SK-N-SH (cell line): Measurements from ENCODE around the gene UBE2E2. TPM values are rescaled to one million over a fixed set of nuclear protein-coding genes. Genes with fewer than 3 reads are reported as not detected.

Experiments
- CTCF ChIA-PET: fragments of 300-600, 350-600 bp; formaldehyde crosslinking; extraction: SDS; loops from one replicate; lab custom pipeline; 2021; lab: Yijun Ruan, JAX
- POLR2A ChIA-PET: fragments of 350-600 bp; sonication (Branson Sonifier 250); formaldehyde crosslinking; extraction: SDS; loops from one replicate; lab custom pipeline; 2020; ENCODE audit warnings: antibody characterized with exemption, inconsistent platforms; lab: Yijun Ruan, JAX
- DNase-seq: peaks from one replicate; pipeline ENCODE4 v3.0.0; 2012
- H2AFZ ChIP-seq: fragments of 200-600 bp; sonication (generic); 2 replicates; pipeline ENCODE4 v1.8.1; 2016; ENCODE audit warnings: antibody characterized with exemption, mild to moderate bottlenecking, low read depth
- H3F3A ChIP-seq: fragments of 200-600 bp; sonication (generic); replicated peaks from 2 replicates; pipeline ENCODE3; 2016; ENCODE audit warnings: antibody characterized with exemption, mild to moderate bottlenecking; ENCODE audit not compliant: insufficient read depth
- H3K27ac ChIP-seq, 2 experiments: fragments of 200-500 bp in 1 of 2; fragments of 200-600 bp in 1 of 2; sonication (Bioruptor generic) in 1 of 2; sonication (generic), shearing (Covaris generic) in 1 of 2; 2 replicates each; pipeline versions ENCODE4 v1.5.1 to v1.6.1; 2014 to 2016; ENCODE audit warnings: low read depth in 2 of 2, inconsistent platforms in 1 of 2, low read length in 1 of 2, mild to moderate bottlenecking in 1 of 2, mixed read lengths in 1 of 2
- H3K27me3 ChIP-seq: fragments of 200-600 bp; sonication (generic), shearing (Covaris generic); 2 replicates; pipeline ENCODE4 v1.6.1; 2016; ENCODE audit warnings: mixed run types; ENCODE audit not compliant: insufficient read depth
- H3K36me3 ChIP-seq, 2 experiments: fragments of 200-500 bp in 1 of 2; fragments of 200-600 bp in 1 of 2; sonication (Bioruptor generic) in 1 of 2; sonication (generic) in 1 of 2; replicated peaks in 1 of 2; 2 replicates each; pipeline versions ENCODE3 to v1.5.1; 2014 to 2016; ENCODE audit warnings: low read length in 1 of 2, mild to moderate bottlenecking in 1 of 2; ENCODE audit not compliant: insufficient read depth in 2 of 2, control insufficient read depth in 1 of 2
- H3K4me1 ChIP-seq, 2 experiments: fragments of 200-500 bp in 1 of 2; fragments of 200-600 bp in 1 of 2; sonication (Bioruptor generic) in 1 of 2; sonication (generic), shearing (Covaris generic) in 1 of 2; 2 replicates each; pipeline versions ENCODE4 v1.5.1 to v1.6.1; 2014 to 2016; ENCODE audit warnings: low read depth in 1 of 2, low read length in 1 of 2, mixed run types in 1 of 2; ENCODE audit not compliant: insufficient read depth in 2 of 2, control insufficient read depth in 1 of 2
- H3K4me2 ChIP-seq: fragments of 200-600 bp; sonication (generic), shearing (Covaris generic); 2 replicates; pipeline ENCODE4 v1.6.1; 2017; ENCODE audit warnings: mixed run types
- H3K4me3 ChIP-seq, 2 experiments: fragments of 200-500 bp in 1 of 2; fragments of 200-600 bp in 1 of 2; sonication (Bioruptor generic) in 1 of 2; sonication (generic), shearing (Covaris generic) in 1 of 2; 2 replicates each; pipeline versions ENCODE4 v1.5.1 to v1.8.1; 2014 to 2016; ENCODE audit warnings: low read depth in 2 of 2, inconsistent platforms in 1 of 2, low read length in 1 of 2, mild to moderate bottlenecking in 1 of 2, mixed read lengths in 1 of 2, moderate library complexity in 1 of 2
- H3K79me2 ChIP-seq: fragments of 200-600 bp; sonication (generic); 2 replicates; pipeline ENCODE4 v1.8.1; 2017; ENCODE audit warnings: mild to moderate bottlenecking; ENCODE audit not compliant: insufficient read depth
- H3K9ac ChIP-seq: fragments of 200-600 bp; sonication (generic); 2 replicates; pipeline ENCODE4 v1.6.1; 2017; ENCODE audit warnings: mixed run types
- H3K9me2 ChIP-seq: fragments of 200-600 bp; sonication (generic); 2 replicates; pipeline ENCODE4 v1.6.1; 2017; ENCODE audit warnings: mixed run types
- H3K9me3 ChIP-seq: fragments of 200-600 bp; sonication (generic); 2 replicates; pipeline ENCODE4 v1.6.1; 2017; ENCODE audit warnings: mixed run types, mild to moderate bottlenecking, moderate library complexity
- H4K20me1 ChIP-seq: fragments of 200-600 bp; sonication (generic); 2 replicates; pipeline ENCODE4 v1.6.1; 2017; ENCODE audit warnings: mild to moderate bottlenecking, mixed run types; ENCODE audit not compliant: insufficient read depth
- ELF1 ChIP-seq: IDR thresholded peaks from 2 replicates; pipeline ENCODE4 v1.4.0; 2012
- FOXJ3 ChIP-seq: sonication (generic); formaldehyde crosslinking; IDR thresholded peaks from 2 replicates; pipeline ENCODE4 v1.5.1; 2020; ENCODE audit warnings: mild to moderate bottlenecking, missing genetic modification reagents
- FOXM1 ChIP-seq: IDR thresholded peaks from 2 replicates; pipeline ENCODE4 v1.4.0; 2012; ENCODE audit warnings: low read depth, mild to moderate bottlenecking
- GABPA ChIP-seq: IDR thresholded peaks from 2 replicates; pipeline ENCODE4 v1.4.0; 2012; ENCODE audit warnings: low read depth, mild to moderate bottlenecking
- GATA2 ChIP-seq: sonication (generic); formaldehyde crosslinking; IDR thresholded peaks from 2 replicates; pipeline ENCODE4 v1.5.0; 2020; ENCODE audit warnings: mild to moderate bottlenecking, missing genetic modification reagents
- JUND ChIP-seq: IDR thresholded peaks from 2 replicates; pipeline ENCODE4 v1.4.0; 2012
- NFIC ChIP-seq: IDR thresholded peaks from 2 replicates; pipeline ENCODE4 v1.4.0; 2012; ENCODE audit warnings: borderline replicate concordance
- POLR2AphosphoS5 ChIP-seq: IDR thresholded peaks from 2 replicates; pipeline ENCODE4 v1.6.1; 2012; ENCODE audit warnings: low read depth, low read length
- RCOR1 ChIP-seq: fragments of 150-350 bp; IDR thresholded peaks from 2 replicates; pipeline ENCODE4 v1.6.1; 2017; ENCODE audit warnings: antibody characterized with exemption, low read length
- TEAD4 ChIP-seq: IDR thresholded peaks from 2 replicates; pipeline ENCODE4 v1.4.0; 2012; ENCODE audit warnings: mild to moderate bottlenecking, borderline replicate concordance; ENCODE audit not compliant: insufficient read depth
- WGBS: methylation state at CpG from one replicate; pipeline ENCODE4 v1.1.6; 2017; ENCODE audit warnings: low lambda C conversion rate; 5-methylcytosine and 5-hydroxymethylcytosine counted together
- polyA plus RNA-seq, 3 experiments: library from polyadenylated mRNA; depleted of rRNA; stranded (reverse); fragments of >200 nt; gene quantifications; 2 replicates each; pipeline ENCODE4 v1.2.3, GENCODE V29; 2012
- TF ChIP-seq, protein P1 (sequence below): fragments of 150-350 bp; IDR thresholded peaks from 2 replicates; pipeline ENCODE4 v1.6.1; 2017; ENCODE audit warnings: antibody characterized with exemption, low read length, low read depth, borderline replicate concordance
- TF ChIP-seq, protein P2 (sequence below): IDR thresholded peaks from 2 replicates; pipeline ENCODE4 v1.4.0; 2012; ENCODE audit warnings: low read depth, borderline replicate concordance
- TF ChIP-seq, protein P3 (sequence below): IDR thresholded peaks from 2 replicates; pipeline ENCODE4 v1.6.1; 2012; ENCODE audit warnings: mild to moderate bottlenecking, low read depth, low read length, moderate library complexity
- TF ChIP-seq, protein P4 (sequence below): fragments of 150-350 bp; IDR thresholded peaks from 2 replicates; pipeline ENCODE4 v1.6.1; 2016; ENCODE audit warnings: mild to moderate bottlenecking, low read depth, low read length

The UBE2E2 gene
- polyA plus RNA-seq, 1 of the 3 experiments (the other 2 are of a cell fraction): 46.4 TPM

DNA sequence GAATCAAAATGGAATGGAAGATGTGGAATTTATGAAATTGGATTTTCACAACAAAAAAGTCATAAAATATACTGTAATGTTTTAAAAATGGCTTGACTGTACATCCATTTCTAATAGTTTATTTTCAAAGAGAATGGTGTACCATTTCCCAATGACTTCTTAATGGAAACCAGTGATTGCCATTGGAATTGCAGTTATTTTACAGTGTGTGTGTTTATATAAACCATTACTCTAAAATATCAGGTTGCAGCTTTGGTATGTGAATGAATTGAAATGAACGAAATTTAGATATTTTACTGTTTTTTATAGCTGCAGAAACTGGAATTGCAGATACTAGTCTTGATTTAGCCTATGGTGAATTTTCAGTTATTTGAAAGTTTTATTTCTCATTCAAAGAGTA lies 165.6 kb downstream of the UBE2E2 start:
- Histone ChIP-seq H3K36me3 (no peaks in the 10 kb centered on the region), H3K9me2 (no peaks in the 10 kb centered on the region), H3K27ac (no peak overlapping the region), H3K4me2 (no peak overlapping the region), H3K4me3 (no peak overlapping the region), H3K4me1 (no peaks in the 10 kb centered on the region), H3K9me3 (no peaks in the 10 kb centered on the region; the same call in 1 of the 2 replicates), H4K20me1 (no peaks in the 10 kb centered on the region), H3F3A (no peaks in the 10 kb centered on the region), H3K9ac (no peak overlapping the region), H2AFZ (no peak overlapping the region), H3K79me2 (peaks cover 3% of the 10 kb centered on the region; the same call in 1 of the 2 replicates), H3K27me3 (no peaks in the 10 kb centered on the region)
- no peak for DNase-seq
- ChIA-PET POLR2A (no interaction called here), CTCF (interaction anchor here (0.9 kb wide), 1 partner anchor 38 kb away, joined by 3 read pairs; no protein-coding TSS in a partner anchor)
- 56% methylated on average over 1 of the region's 1 CpG for WGBS
- no peak for TF ChIP-seq GABPA

DNA sequence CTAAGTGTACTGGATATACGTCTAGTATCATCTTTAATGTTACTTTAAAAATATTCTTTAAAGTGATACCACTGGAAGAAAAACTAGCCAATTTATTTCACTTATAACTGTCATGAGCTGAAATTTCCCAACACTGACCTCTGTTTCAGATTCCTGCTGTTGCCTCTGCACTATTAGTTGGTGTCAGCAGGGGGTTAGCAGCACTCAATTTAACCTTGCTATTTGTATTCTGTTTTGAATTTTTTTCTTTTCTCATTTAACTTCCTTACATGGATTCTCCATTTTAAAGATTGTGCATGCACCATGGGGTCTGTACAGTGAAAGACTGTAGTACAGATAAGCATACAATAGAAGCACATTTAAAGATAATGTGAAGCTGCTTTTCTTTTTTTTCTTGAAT lies 169.2 kb downstream of the UBE2E2 start:
- no peak overlapping the region for H3K4me2 ChIP-seq
- no peak for DNase-seq
- no peaks in the 10 kb centered on the region for H3F3A ChIP-seq
- TF ChIP-seq, protein P1, sequence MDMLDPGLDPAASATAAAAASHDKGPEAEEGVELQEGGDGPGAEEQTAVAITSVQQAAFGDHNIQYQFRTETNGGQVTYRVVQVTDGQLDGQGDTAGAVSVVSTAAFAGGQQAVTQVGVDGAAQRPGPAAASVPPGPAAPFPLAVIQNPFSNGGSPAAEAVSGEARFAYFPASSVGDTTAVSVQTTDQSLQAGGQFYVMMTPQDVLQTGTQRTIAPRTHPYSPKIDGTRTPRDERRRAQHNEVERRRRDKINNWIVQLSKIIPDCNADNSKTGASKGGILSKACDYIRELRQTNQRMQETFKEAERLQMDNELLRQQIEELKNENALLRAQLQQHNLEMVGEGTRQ: no peak
- TF ChIP-seq JUND (no peak), FOXJ3 (no peak), GABPA (no peak), ELF1 (no peak), POLR2AphosphoS5 (no peak), NFIC (no peak), TEAD4 (no peak), RCOR1 (no peak), GATA2 (CRISPR knock-in tag) (no peak), FOXM1 (no peak)
- TF ChIP-seq, protein P2, sequence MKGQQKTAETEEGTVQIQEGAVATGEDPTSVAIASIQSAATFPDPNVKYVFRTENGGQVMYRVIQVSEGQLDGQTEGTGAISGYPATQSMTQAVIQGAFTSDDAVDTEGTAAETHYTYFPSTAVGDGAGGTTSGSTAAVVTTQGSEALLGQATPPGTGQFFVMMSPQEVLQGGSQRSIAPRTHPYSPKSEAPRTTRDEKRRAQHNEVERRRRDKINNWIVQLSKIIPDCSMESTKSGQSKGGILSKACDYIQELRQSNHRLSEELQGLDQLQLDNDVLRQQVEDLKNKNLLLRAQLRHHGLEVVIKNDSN: no peak
- TF ChIP-seq, protein P3, sequence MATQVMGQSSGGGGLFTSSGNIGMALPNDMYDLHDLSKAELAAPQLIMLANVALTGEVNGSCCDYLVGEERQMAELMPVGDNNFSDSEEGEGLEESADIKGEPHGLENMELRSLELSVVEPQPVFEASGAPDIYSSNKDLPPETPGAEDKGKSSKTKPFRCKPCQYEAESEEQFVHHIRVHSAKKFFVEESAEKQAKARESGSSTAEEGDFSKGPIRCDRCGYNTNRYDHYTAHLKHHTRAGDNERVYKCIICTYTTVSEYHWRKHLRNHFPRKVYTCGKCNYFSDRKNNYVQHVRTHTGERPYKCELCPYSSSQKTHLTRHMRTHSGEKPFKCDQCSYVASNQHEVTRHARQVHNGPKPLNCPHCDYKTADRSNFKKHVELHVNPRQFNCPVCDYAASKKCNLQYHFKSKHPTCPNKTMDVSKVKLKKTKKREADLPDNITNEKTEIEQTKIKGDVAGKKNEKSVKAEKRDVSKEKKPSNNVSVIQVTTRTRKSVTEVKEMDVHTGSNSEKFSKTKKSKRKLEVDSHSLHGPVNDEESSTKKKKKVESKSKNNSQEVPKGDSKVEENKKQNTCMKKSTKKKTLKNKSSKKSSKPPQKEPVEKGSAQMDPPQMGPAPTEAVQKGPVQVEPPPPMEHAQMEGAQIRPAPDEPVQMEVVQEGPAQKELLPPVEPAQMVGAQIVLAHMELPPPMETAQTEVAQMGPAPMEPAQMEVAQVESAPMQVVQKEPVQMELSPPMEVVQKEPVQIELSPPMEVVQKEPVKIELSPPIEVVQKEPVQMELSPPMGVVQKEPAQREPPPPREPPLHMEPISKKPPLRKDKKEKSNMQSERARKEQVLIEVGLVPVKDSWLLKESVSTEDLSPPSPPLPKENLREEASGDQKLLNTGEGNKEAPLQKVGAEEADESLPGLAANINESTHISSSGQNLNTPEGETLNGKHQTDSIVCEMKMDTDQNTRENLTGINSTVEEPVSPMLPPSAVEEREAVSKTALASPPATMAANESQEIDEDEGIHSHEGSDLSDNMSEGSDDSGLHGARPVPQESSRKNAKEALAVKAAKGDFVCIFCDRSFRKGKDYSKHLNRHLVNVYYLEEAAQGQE: no peak
- TF ChIP-seq, protein P4, sequence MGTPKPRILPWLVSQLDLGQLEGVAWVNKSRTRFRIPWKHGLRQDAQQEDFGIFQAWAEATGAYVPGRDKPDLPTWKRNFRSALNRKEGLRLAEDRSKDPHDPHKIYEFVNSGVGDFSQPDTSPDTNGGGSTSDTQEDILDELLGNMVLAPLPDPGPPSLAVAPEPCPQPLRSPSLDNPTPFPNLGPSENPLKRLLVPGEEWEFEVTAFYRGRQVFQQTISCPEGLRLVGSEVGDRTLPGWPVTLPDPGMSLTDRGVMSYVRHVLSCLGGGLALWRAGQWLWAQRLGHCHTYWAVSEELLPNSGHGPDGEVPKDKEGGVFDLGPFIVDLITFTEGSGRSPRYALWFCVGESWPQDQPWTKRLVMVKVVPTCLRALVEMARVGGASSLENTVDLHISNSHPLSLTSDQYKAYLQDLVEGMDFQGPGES: no peak
- ChIA-PET CTCF (no interaction called here), POLR2A (interaction anchor here (0.6 kb wide), 2 partner anchors 433 to 511 kb away, joined by 3 read pairs; no protein-coding TSS in a partner anchor)
- peaks cover 8% of the 10 kb centered on the region for H4K20me1 ChIP-seq
- H3K9ac ChIP-seq: no peak overlapping the region
- peaks cover 3% of the 10 kb centered on the region; the same call in 1 of the 2 replicates for H3K79me2 ChIP-seq
- H2AFZ ChIP-seq: no peak overlapping the region
- H3K27me3 ChIP-seq: no peaks in the 10 kb centered on the region
- H3K9me3 ChIP-seq: no peaks in the 10 kb centered on the region
- H3K4me3 ChIP-seq: no peak overlapping the region
- no peaks in the 10 kb centered on the region for H3K9me2 ChIP-seq
- WGBS: 97% methylated on average over 1 of the region's 1 CpG
- no peaks in the 10 kb centered on the region for H3K36me3 ChIP-seq
- no peak overlapping the region for H3K27ac ChIP-seq
- no peaks in the 10 kb centered on the region for H3K4me1 ChIP-seq
